Endothelial cell of umbilical vein (primary cell): ENCODE results near the gene APOC1. TPM values are rescaled to one million over a fixed set of nuclear protein-coding genes. Genes with fewer than 3 reads are reported as not detected.

Experiments
- BruUV-seq: library from RNA; stranded (reverse); fragments of 400-500 nt; replicated peaks from 2 replicates; lab custom pipeline; 2021; lab: Mats Ljungman, UMichigan
- CTCF ChIA-PET: fragments of 300-600, 350-600 bp; sonication (Branson Sonifier 250); formaldehyde crosslinking; loops from one replicate; lab custom pipeline; 2021; ENCODE audit warnings: antibody characterized with exemption, inconsistent platforms; lab: Charles Lee
- POLR2A ChIA-PET: fragments of 300-600, 350-600 bp; sonication (Branson Sonifier 250); formaldehyde crosslinking; loops from one replicate; lab custom pipeline; 2021; ENCODE audit warnings: antibody characterized with exemption, inconsistent platforms; lab: Charles Lee
- DNase-seq: peaks from one replicate; pipeline ENCODE4 v3.0.0-alpha.2; 2011; ENCODE audit warnings: low read depth, low spot score
- FAIRE-seq: peaks from 2 replicates; lab custom pipeline; 2011; peaks lifted over from hg19 to GRCh38; lab: Jason Lieb, UNC
- H2AFZ ChIP-seq: 2 replicates; pipeline ENCODE4 v1.6.0; 2012; ENCODE audit warnings: low read depth, low read length, control low read depth, inconsistent platforms
- H3K27ac ChIP-seq: 2 replicates; pipeline ENCODE4 v1.5.1; 2011; ENCODE audit warnings: low read depth, mild to moderate bottlenecking, control low read depth, low read length, moderate library complexity; ENCODE audit not compliant: insufficient read depth
- H3K27me3 ChIP-seq, 2 experiments: 2 replicates each; pipeline versions ENCODE4 v1.6.0 to v1.6.1; 2011; ENCODE audit warnings: low read length in 2 of 2, mixed read lengths in 1 of 2; ENCODE audit not compliant: control insufficient read depth in 2 of 2, insufficient read depth in 2 of 2
- H3K36me3 ChIP-seq, 2 experiments: 2 replicates in 1 of 2; 3 replicates in 1 of 2; pipeline ENCODE4 v1.5.1; 2011; ENCODE audit warnings: low read length in 2 of 2, mild to moderate bottlenecking in 1 of 2, moderate library complexity in 1 of 2; ENCODE audit not compliant: control insufficient read depth in 2 of 2, insufficient read depth in 2 of 2; ENCODE audit errors: extremely low read depth in 1 of 2
- H3K4me1 ChIP-seq: 3 replicates; pipeline ENCODE4 v1.5.1; 2011; ENCODE audit warnings: mild to moderate bottlenecking, low read length; ENCODE audit not compliant: control insufficient read depth, insufficient read depth; ENCODE audit errors: extremely low read depth
- H3K4me2 ChIP-seq: 2 replicates; pipeline ENCODE4 v1.6.1; 2011; ENCODE audit warnings: low read length, control low read depth, mixed read lengths; ENCODE audit not compliant: insufficient read depth
- H3K4me3 ChIP-seq, 3 experiments: fragments of 200-600 bp in 1 of 3; sonication (generic), shearing (Covaris generic) in 1 of 3; replicated peaks in 1 of 3; 2 replicates each; pipeline ENCODE4 v1.5.1; 2011 to 2016; ENCODE audit warnings: control low read depth in 3 of 3, low read length in 3 of 3, mild to moderate bottlenecking in 2 of 3, inconsistent platforms in 1 of 3, low read depth in 1 of 3, moderate library complexity in 1 of 3; ENCODE audit not compliant: insufficient read depth in 1 of 3
- H3K79me2 ChIP-seq: 2 replicates; pipeline ENCODE4 v1.6.0; 2012; ENCODE audit warnings: low read length, inconsistent platforms; ENCODE audit not compliant: control insufficient read depth, insufficient read depth
- H3K9ac ChIP-seq: replicated peaks from 2 replicates; pipeline ENCODE3; 2011; ENCODE audit warnings: low read length, control low read depth; ENCODE audit not compliant: insufficient read depth; ENCODE audit errors: extremely low read depth
- H3K9me1 ChIP-seq: replicated peaks from 3 replicates; pipeline ENCODE4 v1.6.0; 2011; ENCODE audit warnings: mild to moderate bottlenecking, low read length; ENCODE audit not compliant: control insufficient read depth, insufficient read depth; ENCODE audit errors: extremely low read depth
- H3K9me3 ChIP-seq: replicated peaks from 2 replicates; pipeline ENCODE4 v1.5.1; 2012; ENCODE audit warnings: low read length, inconsistent platforms; ENCODE audit not compliant: control insufficient read depth, insufficient read depth
- H4K20me1 ChIP-seq: replicated peaks from 2 replicates; pipeline ENCODE3; 2011; ENCODE audit warnings: mild to moderate bottlenecking, low read length; ENCODE audit not compliant: control insufficient read depth, insufficient read depth; ENCODE audit errors: extremely low read depth
- EZH2 ChIP-seq: IDR thresholded peaks from 2 replicates; pipeline ENCODE4 v1.6.1; 2012; ENCODE audit warnings: borderline replicate concordance, low read depth, mild to moderate bottlenecking, moderate library complexity, low read length, inconsistent platforms; ENCODE audit not compliant: severe bottlenecking
- FOS ChIP-seq: IDR thresholded peaks from 2 replicates; pipeline ENCODE4 v1.6.1; 2011; ENCODE audit warnings: mild to moderate bottlenecking, low read length, moderate library complexity, borderline replicate concordance; ENCODE audit not compliant: insufficient read depth
- JUN ChIP-seq: IDR thresholded peaks from 2 replicates; pipeline ENCODE4 v1.6.1; 2011; ENCODE audit warnings: borderline replicate concordance, low read depth; ENCODE audit not compliant: insufficient read length, insufficient read depth
- MYC ChIP-seq: IDR thresholded peaks from one replicate; pipeline ENCODE4 v1.6.1; 2011; ENCODE audit warnings: mild to moderate bottlenecking, low read depth, low read length
- POLR2A ChIP-seq: IDR thresholded peaks from 2 replicates; pipeline ENCODE4 v1.6.1; 2012; ENCODE audit warnings: low read depth, mild to moderate bottlenecking, control low read depth, low read length
- dilution Hi-C: fragments of 300-500 bp; cut with MboI; formaldehyde crosslinking; loops from one replicate; pipeline ENCODE4 v1.15.0; 2019; ENCODE audit warnings: low sequenced_read_pairs; ENCODE audit not compliant: extremely low pct_ligation_motif_present
- intact Hi-C: fragments of 100-400 bp; cut with micrococcal nuclease; formaldehyde crosslinking; loops from one replicate; pipeline ENCODE4 v1.10.0; 2022
- polyA plus RNA-seq, 4 experiments: library from polyadenylated mRNA; depleted of rRNA in 3 of 4; stranded (reverse) in 3 of 4; unstranded in 1 of 4; fragments of >200 nt; gene quantifications; 2 replicates each; pipeline versions ENCODE4 v1.2.1 to v1.2.3, GENCODE V29; 2011 to 2012; ENCODE audit warnings: missing spikeins in 1 of 4
- total RNA-seq: library from RNA; stranded (reverse); gene quantifications from 2 replicates; pipeline ENCODE4 v1.2.3, GENCODE V29; 2021
- TF ChIP-seq, protein P1 (sequence below): IDR thresholded peaks from 2 replicates; pipeline ENCODE4 v1.6.1; 2011; ENCODE audit not compliant: insufficient read depth, insufficient read length
- TF ChIP-seq, protein P2 (sequence below), 2 donors: IDR thresholded peaks; 1 replicate in 1 of 2; 2 replicates in 1 of 2; pipeline ENCODE4 v1.5.1; 2011; ENCODE audit warnings: low read length in 2 of 2, mild to moderate bottlenecking in 2 of 2, moderate library complexity in 2 of 2, control low read depth in 1 of 2, inconsistent platforms in 1 of 2, low read depth in 1 of 2; ENCODE audit not compliant: insufficient read depth in 1 of 2; ENCODE audit errors: extremely low read depth in 1 of 2

The APOC1 gene
- total and polyA plus RNA-seq, 2 donors (not counting 3 experiments of a cell fraction or from before 2014, with no cell fraction given): 5.0 to 18.5 TPM

DNA sequence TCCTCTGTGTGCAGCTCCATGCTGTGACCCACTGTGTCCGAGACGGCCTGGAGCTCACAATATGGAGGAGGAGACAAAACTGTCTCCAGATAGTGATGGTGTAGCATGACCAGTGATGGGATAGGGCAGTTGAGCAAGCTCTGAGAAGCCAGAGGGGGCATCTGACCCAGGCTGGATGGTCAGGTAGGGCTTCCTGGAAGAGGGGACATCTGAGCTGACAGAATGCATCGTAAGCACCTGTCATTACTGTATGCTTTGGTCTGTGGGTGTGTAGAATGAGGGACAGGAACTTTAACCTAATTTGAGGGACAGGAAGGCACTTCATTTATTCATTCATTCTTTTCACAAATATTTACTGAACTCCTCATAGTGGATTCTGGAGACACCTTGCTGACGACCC lies 29.8 kb upstream of the APOC1 start:
- Histone ChIP-seq H3K79me2 (no peaks in the 10 kb centered on the region), H3K27ac (no peak overlapping the region), H3K9ac (no peak overlapping the region), H3K4me1 (peaks cover 7% of the 10 kb centered on the region), H3K9me1 (no peaks in the 10 kb centered on the region), H3K27me3 (no peaks in the 10 kb centered on the region), H3K4me3 (no peak overlapping the region), H2AFZ (no peak overlapping the region), H3K9me3 (no peaks in the 10 kb centered on the region), H3K4me2 (no peak overlapping the region), H3K36me3 (peaks cover 2 to 28% of the 10 kb centered on the region in 2 experiments), H4K20me1 (no peaks in the 10 kb centered on the region)
- CTCF ChIA-PET: interaction anchor here (1.0 to 1.1 kb wide), 3 partner anchors 13 to 314 kb away, joined by 3 to 4 read pairs (median 3); no protein-coding TSS in a partner anchor
- dilution Hi-C loops (no loop called here), intact Hi-C loops (no loop called here)
- POLR2A ChIA-PET: no interaction called here
- TF ChIP-seq FOS (no peak), POLR2A (no peak), EZH2 (no peak), JUN (no peak), MYC (no peak)
- TF ChIP-seq, protein P1, sequence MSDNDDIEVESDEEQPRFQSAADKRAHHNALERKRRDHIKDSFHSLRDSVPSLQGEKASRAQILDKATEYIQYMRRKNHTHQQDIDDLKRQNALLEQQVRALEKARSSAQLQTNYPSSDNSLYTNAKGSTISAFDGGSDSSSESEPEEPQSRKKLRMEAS: no peak
- TF ChIP-seq, protein P2, sequence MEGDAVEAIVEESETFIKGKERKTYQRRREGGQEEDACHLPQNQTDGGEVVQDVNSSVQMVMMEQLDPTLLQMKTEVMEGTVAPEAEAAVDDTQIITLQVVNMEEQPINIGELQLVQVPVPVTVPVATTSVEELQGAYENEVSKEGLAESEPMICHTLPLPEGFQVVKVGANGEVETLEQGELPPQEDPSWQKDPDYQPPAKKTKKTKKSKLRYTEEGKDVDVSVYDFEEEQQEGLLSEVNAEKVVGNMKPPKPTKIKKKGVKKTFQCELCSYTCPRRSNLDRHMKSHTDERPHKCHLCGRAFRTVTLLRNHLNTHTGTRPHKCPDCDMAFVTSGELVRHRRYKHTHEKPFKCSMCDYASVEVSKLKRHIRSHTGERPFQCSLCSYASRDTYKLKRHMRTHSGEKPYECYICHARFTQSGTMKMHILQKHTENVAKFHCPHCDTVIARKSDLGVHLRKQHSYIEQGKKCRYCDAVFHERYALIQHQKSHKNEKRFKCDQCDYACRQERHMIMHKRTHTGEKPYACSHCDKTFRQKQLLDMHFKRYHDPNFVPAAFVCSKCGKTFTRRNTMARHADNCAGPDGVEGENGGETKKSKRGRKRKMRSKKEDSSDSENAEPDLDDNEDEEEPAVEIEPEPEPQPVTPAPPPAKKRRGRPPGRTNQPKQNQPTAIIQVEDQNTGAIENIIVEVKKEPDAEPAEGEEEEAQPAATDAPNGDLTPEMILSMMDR (IDR thresholded peaks at IDR 0.05; ENCODE audit: extremely low read depth in 1 of 2, insufficient read depth in 1 of 2, low read depth in 1 of 2, low read length in 2 of 2): no peak
- BruUV-seq: no TSS peak
- FAIRE-seq (no peak), DNase-seq (no peak)
